ENCODE data around the gene CXCL16. TPM values are rescaled to one million over a fixed set of nuclear protein-coding genes. Genes with fewer than 3 reads are reported as not detected.

CXCL16 gene
- total RNA-seq, 1 donor from 2014 or later = 12.5 TPM

GRCh38 chr17:4766201-4766600 lies 26.5 kb upstream of the CXCL16 start:
- no peaks in the 10 kb centered on the region for H3K9me3 ChIP-seq
- no peak overlapping the region for H3K27ac ChIP-seq
- DNase-seq (ENCODE audit: low spot score in 2 of 2) = no peak
- no peaks in the 10 kb centered on the region for H3K4me1 ChIP-seq
- no peak overlapping the region for H3K4me3 ChIP-seq
- no peaks in the 10 kb centered on the region for H3K27me3 ChIP-seq
- H3K36me3 ChIP-seq = no peaks in the 10 kb centered on the region
- TF ChIP-seq, protein P1, sequence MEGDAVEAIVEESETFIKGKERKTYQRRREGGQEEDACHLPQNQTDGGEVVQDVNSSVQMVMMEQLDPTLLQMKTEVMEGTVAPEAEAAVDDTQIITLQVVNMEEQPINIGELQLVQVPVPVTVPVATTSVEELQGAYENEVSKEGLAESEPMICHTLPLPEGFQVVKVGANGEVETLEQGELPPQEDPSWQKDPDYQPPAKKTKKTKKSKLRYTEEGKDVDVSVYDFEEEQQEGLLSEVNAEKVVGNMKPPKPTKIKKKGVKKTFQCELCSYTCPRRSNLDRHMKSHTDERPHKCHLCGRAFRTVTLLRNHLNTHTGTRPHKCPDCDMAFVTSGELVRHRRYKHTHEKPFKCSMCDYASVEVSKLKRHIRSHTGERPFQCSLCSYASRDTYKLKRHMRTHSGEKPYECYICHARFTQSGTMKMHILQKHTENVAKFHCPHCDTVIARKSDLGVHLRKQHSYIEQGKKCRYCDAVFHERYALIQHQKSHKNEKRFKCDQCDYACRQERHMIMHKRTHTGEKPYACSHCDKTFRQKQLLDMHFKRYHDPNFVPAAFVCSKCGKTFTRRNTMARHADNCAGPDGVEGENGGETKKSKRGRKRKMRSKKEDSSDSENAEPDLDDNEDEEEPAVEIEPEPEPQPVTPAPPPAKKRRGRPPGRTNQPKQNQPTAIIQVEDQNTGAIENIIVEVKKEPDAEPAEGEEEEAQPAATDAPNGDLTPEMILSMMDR (IDR thresholded peaks at IDR 0.05) = no peak
- intact Hi-C loops (cut with DNase I) = no loop called here

DNA sequence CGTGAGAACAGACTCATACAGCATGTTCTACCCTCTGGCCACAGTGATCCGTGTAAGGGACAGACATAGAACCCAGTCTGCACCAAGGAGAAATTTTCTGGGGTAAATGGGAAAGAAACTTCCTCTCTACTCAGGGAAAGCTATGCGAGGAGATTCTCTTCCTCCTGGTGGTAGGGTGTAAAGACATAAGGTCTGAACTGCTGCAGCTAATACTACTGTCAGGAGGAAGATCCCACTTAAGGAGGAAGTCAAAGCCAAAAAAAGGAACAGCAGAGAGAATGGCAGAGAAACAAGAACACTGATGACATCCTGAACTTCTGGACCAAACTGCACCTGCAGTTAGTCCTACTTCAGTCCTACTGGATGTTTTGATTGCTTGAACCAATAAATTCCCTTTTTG lies 24.9 kb upstream of the CXCL16 start:
- Histone ChIP-seq H3K4me1 (no peaks in the 10 kb centered on the region), H3K36me3 (no peaks in the 10 kb centered on the region), H3K9me3 (no peaks in the 10 kb centered on the region), H3K27ac (peak overlapping the region in 1 of 2 donors; percentile 51), H3K27me3 (no peaks in the 10 kb centered on the region), H3K4me3 (no peak overlapping the region)
- intact Hi-C loops (cut with DNase I) = no loop called here
- DNase-seq (ENCODE audit: low spot score in 2 of 2) = no peak
- TF ChIP-seq, protein P1 (IDR thresholded peaks at IDR 0.05) = no peak

DNA sequence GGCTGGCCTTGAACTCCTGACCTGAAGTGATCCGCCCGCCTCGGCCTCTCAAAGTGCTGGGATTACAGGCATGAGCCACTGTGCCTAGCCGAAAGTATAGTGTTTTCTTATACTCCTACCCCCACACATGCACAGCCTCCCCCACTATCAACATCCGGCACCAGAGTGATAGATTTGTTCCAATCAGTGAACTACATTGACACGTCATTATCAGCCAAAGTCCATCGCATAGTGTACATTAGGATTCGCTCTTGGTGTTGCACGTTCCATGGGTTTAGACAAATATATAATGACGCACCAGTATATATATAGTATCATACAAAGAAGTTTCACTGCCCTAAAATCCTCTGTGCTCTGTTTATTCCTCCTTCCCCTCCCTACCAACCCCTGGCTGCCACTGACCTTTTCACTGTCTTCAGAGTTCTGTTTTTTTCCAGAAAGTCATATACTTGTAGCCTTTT lies 20.1 kb upstream of the CXCL16 start:
- Histone ChIP-seq H3K27me3 (no peaks in the 10 kb centered on the region), H3K4me1 (no peaks in the 10 kb centered on the region), H3K27ac (no peak overlapping the region), H3K9me3 (no peaks in the 10 kb centered on the region), H3K36me3 (no peaks in the 10 kb centered on the region), H3K4me3 (no peak overlapping the region)
- TF ChIP-seq, protein P1 (IDR thresholded peaks at IDR 0.05) = no peak
- no peak for DNase-seq (ENCODE audit: low spot score in 2 of 2)
- intact Hi-C loops (cut with DNase I) = no loop called here

- no peaks in the 10 kb centered on the region for H3K4me1 ChIP-seq
- no peaks in the 10 kb centered on the region for H3K36me3 ChIP-seq
- no peak for DNase-seq (ENCODE audit: low spot score in 2 of 2)
- no peak overlapping the region for H3K27ac ChIP-seq
- no peaks in the 10 kb centered on the region for H3K27me3 ChIP-seq
- no peaks in the 10 kb centered on the region for H3K9me3 ChIP-seq
- H3K4me3 ChIP-seq = no peak overlapping the region
- intact Hi-C loops (cut with DNase I) = no loop called here
- TF ChIP-seq, protein P1 (IDR thresholded peaks at IDR 0.05) = no peak
Measured at GRCh38 chr17:4753392-4753791, 13.7 kb upstream of the CXCL16 start.

- H3K27me3 ChIP-seq = no peaks in the 10 kb centered on the region
- DNase-seq (ENCODE audit: low spot score in 2 of 2) = no peak
- intact Hi-C loops (cut with DNase I) = no loop called here
- H3K4me1 ChIP-seq = no peaks in the 10 kb centered on the region
- TF ChIP-seq, protein P1 (IDR thresholded peaks at IDR 0.05) = no peak
- H3K9me3 ChIP-seq = no peaks in the 10 kb centered on the region
- H3K36me3 ChIP-seq = no peaks in the 10 kb centered on the region
- no peak overlapping the region for H3K27ac ChIP-seq
- H3K4me3 ChIP-seq = no peak overlapping the region
Measured at GRCh38 chr17:4751932-4752331, 12.2 kb upstream of the CXCL16 start.

DNA sequence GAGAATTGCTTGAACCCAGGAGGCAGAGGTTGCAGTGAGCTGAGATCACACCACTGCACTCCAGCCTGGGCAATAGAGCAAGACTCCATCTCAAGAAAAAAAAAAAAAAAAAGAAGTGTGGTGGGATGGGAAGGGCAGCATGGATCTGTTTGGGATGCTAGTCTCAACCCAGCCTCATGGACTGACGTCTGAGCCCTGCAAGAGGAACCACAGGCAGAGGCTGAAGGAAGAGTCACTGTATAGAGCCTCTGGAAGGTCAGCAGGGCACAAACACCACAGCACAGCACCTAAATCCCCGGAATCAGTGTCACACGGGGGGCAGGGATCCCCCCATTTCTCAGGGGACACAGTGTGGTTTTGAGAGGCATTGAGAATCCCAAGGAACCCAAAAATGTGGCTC lies 10.9 kb upstream of the CXCL16 start:
- H3K9me3 ChIP-seq = no peaks in the 10 kb centered on the region
- TF ChIP-seq, protein P1 (IDR thresholded peaks at IDR 0.05) = no peak
- no peak overlapping the region for H3K27ac ChIP-seq
- no peak for DNase-seq (ENCODE audit: low spot score in 2 of 2)
- no peak overlapping the region for H3K4me3 ChIP-seq
- H3K27me3 ChIP-seq = peaks cover 7% of the 10 kb centered on the region
- intact Hi-C loops (cut with DNase I) = no loop called here
- H3K4me1 ChIP-seq = no peaks in the 10 kb centered on the region
- no peaks in the 10 kb centered on the region for H3K36me3 ChIP-seq

Data from ascending aorta (tissue), 2 donors.